Breast epithelium (tissue), 4 donors: ENCODE results near the gene GPR68. TPM values are rescaled to one million over a fixed set of nuclear protein-coding genes. Genes with fewer than 3 reads are reported as not detected.
A peak's percentile ranks its signal among the peaks of the same experiment; 100 is the strongest.

Source experiments
- DNase-seq, 2 donors: peaks; one replicate each; pipeline ENCODE4 v3.0.0-alpha.2; 2019; ENCODE audit warnings: low spot score in 2 of 2
- H3K27ac ChIP-seq, 2 donors: fragments of 200-600 bp; sonication (generic) in 1 of 2; one replicate each; pipeline ENCODE4 v1.5.1; 2016 to 2019; ENCODE audit warnings: mild to moderate bottlenecking in 1 of 2
- H3K27me3 ChIP-seq, 2 donors: fragments of 200-600 bp; sonication (generic) in 1 of 2; one replicate each; pipeline versions ENCODE4 v1.5.1 to v1.6.0; 2017 to 2019; ENCODE audit warnings: control low read depth in 1 of 2, mild to moderate bottlenecking in 1 of 2
- H3K36me3 ChIP-seq: fragments of 200-600 bp; one replicate; pipeline ENCODE4 v1.5.1; 2019
- H3K4me1 ChIP-seq, 2 donors: fragments of 200-600 bp; sonication (generic); one replicate each; pipeline ENCODE4 v1.5.1; 2016 to 2019; ENCODE audit warnings: control low read depth in 1 of 2
- H3K4me3 ChIP-seq, 3 donors: fragments of 200-600 bp; sonication (generic); 1 replicate in 2 of 3; 2 replicates in 1 of 3; pipeline ENCODE4 v1.5.1; 2016 to 2019; ENCODE audit warnings: mild to moderate bottlenecking in 3 of 3, moderate library complexity in 2 of 3
- H3K9me3 ChIP-seq, 2 donors: fragments of 200-600 bp; sonication (generic) in 1 of 2; one replicate each; pipeline ENCODE4 v1.5.1; 2016 to 2019; ENCODE audit warnings: control low read depth in 1 of 2
- CTCF ChIP-seq, 3 donors: fragments of 450-650 bp; IDR thresholded peaks; one replicate each; pipeline ENCODE4 v1.5.1; 2016 to 2017; ENCODE audit warnings: antibody characterized with exemption in 3 of 3, mild to moderate bottlenecking in 3 of 3, moderate library complexity in 3 of 3
- POLR2A ChIP-seq: fragments of 450-650 bp; IDR thresholded peaks from one replicate; pipeline ENCODE4 v1.6.1; 2016; ENCODE audit warnings: antibody characterized with exemption, mild to moderate bottlenecking, moderate library complexity
- POLR2AphosphoS5 ChIP-seq, 3 donors: sonication (generic); formaldehyde crosslinking; IDR thresholded peaks; one replicate each; pipeline ENCODE4 v1.6.1; 2017; ENCODE audit warnings: antibody characterized with exemption in 3 of 3
- intact Hi-C: fragments of 100-400 bp; cut with DNase I; formaldehyde crosslinking; loops from one replicate; pipeline ENCODE4 v1.15.1; 2023; ENCODE audit warnings: low total_unique reads
- total RNA-seq, 3 donors: library from RNA; depleted of rRNA; stranded (reverse); fragments of >200 nt; gene quantifications; one replicate each; pipeline ENCODE4 v1.1.0, GENCODE V29; 2016

Gene GPR68
- total RNA-seq, 3 donors from 2014 or later: 0.32 to 0.66 (median 0.59) TPM

- no peak for DNase-seq
- H3K9me3 ChIP-seq: no peaks in the 10 kb centered on the region
- TF ChIP-seq POLR2AphosphoS5 (IDR thresholded peaks at IDR 0.05): no peak
- no peak for TF ChIP-seq POLR2A
- no peak for TF ChIP-seq CTCF (IDR thresholded peaks at IDR 0.05)
- H3K4me1 ChIP-seq: peaks cover 0 to 5% of the 10 kb centered on the region in 2 donors
- intact Hi-C loops: no loop called here
- peak overlapping the region in 1 of 3 donors; percentile 22 for H3K4me3 ChIP-seq
- H3K27me3 ChIP-seq: no peaks in the 10 kb centered on the region
- H3K27ac ChIP-seq: peak overlapping the region in 1 of 2 donors; percentile 43
- no peaks in the 10 kb centered on the region for H3K36me3 ChIP-seq
These were observed 525 bp upstream of the GPR68 start for GRCh38 chr14:91245029-91245428.

- no peak for TF ChIP-seq POLR2A
- TF ChIP-seq CTCF (IDR thresholded peaks at IDR 0.05): no peak
- TF ChIP-seq POLR2AphosphoS5 (IDR thresholded peaks at IDR 0.05): no peak
- intact Hi-C loops: loop anchor here (1.0 kb wide), 1 partner anchor 31 kb away; no protein-coding TSS in a partner anchor
- Histone ChIP-seq H3K36me3 (no peaks in the 10 kb centered on the region), H3K27me3 (no peaks in the 10 kb centered on the region), H3K4me3 (no peak overlapping the region), H3K9me3 (no peaks in the 10 kb centered on the region), H3K27ac (no peak overlapping the region), H3K4me1 (peaks cover 0 to 5% of the 10 kb centered on the region in 2 donors)
- no peak for DNase-seq
These were observed 1.4 kb downstream of the GPR68 start for GRCh38 chr14:91243074-91243471.

GRCh38 chr14:91242635-91243034 is 1.9 kb downstream of the GPR68 start:
- DNase-seq: no peak
- Histone ChIP-seq H3K36me3 (no peaks in the 10 kb centered on the region), H3K4me1 (peaks cover 0 to 5% of the 10 kb centered on the region in 2 donors), H3K27ac (peak overlapping the region in 1 of 2 donors; percentile 25), H3K4me3 (no peak overlapping the region), H3K27me3 (no peaks in the 10 kb centered on the region), H3K9me3 (no peaks in the 10 kb centered on the region)
- no peak for TF ChIP-seq POLR2A
- no peak for TF ChIP-seq CTCF (IDR thresholded peaks at IDR 0.05)
- no peak for TF ChIP-seq POLR2AphosphoS5 (IDR thresholded peaks at IDR 0.05)
- intact Hi-C loops: loop anchor here (1.0 kb wide), 1 partner anchor 32 kb away; no protein-coding TSS in a partner anchor

- no peak overlapping the region for H3K4me3 ChIP-seq
- peak overlapping the region in 1 of 2 donors; percentile 25 for H3K27ac ChIP-seq
- intact Hi-C loops: no loop called here
These were observed 2.6 kb downstream of the GPR68 start for GRCh38 chr14:91241863-91242262.

GRCh38 chr14:91238661-91239060 is 5.8 kb downstream of the GPR68 start:
- peaks cover 0 to 13% of the 10 kb centered on the region in 2 donors for H3K9me3 ChIP-seq
- TF ChIP-seq POLR2A (no peak), POLR2AphosphoS5 (IDR thresholded peaks at IDR 0.05) (no peak), CTCF (IDR thresholded peaks at IDR 0.05) (no peak)
- no peak for DNase-seq
- H3K4me1 ChIP-seq: no peaks in the 10 kb centered on the region
- H3K36me3 ChIP-seq: no peaks in the 10 kb centered on the region
- no peak overlapping the region for H3K4me3 ChIP-seq
- H3K27ac ChIP-seq: no peak overlapping the region
- H3K27me3 ChIP-seq: no peaks in the 10 kb centered on the region
- intact Hi-C loops: no loop called here

More at GRCh38 chr14:91241863-91242262, 2.6 kb downstream of the GPR68 start:
- Histone ChIP-seq H3K27me3 (no peaks in the 10 kb centered on the region), H3K4me1 (peaks cover 0 to 5% of the 10 kb centered on the region in 2 donors), H3K9me3 (no peaks in the 10 kb centered on the region), H3K36me3 (no peaks in the 10 kb centered on the region)
- no peak for TF ChIP-seq POLR2AphosphoS5 (IDR thresholded peaks at IDR 0.05)
- TF ChIP-seq POLR2A: no peak
- no peak for TF ChIP-seq CTCF (IDR thresholded peaks at IDR 0.05)
- DNase-seq: no peak
